ENCODE measurements around the gene PFDN2. TPM values are rescaled to one million over a fixed set of nuclear protein-coding genes. Genes with fewer than 3 reads are reported as not detected.

The PFDN2 gene
- total and polyA plus RNA-seq, 2 experiments from 2014 or later: 35.9 to 121 TPM

- no peak overlapping the region for H3K9ac ChIP-seq
- no peaks in the 10 kb centered on the region for H4K20me1 ChIP-seq (ENCODE audit: insufficient read depth)
- H3F3A ChIP-seq (ENCODE audit: insufficient read depth): peaks cover 15% of the 10 kb centered on the region; the same call in 1 of the 2 replicates
- no peaks in the 10 kb centered on the region for H3K79me2 ChIP-seq (ENCODE audit: insufficient read depth)
- TF ChIP-seq EZH2 (IDR thresholded peaks at IDR 0.05; ENCODE audit: insufficient read depth, poor library complexity, severe bottlenecking): no peak
- no peak for TF ChIP-seq EZH2phosphoT487 (IDR thresholded peaks at IDR 0.05; ENCODE audit: insufficient read depth, low read depth)
- peaks cover 34% of the 10 kb centered on the region for H3K4me1 ChIP-seq (ENCODE audit: insufficient read depth)
- no peak overlapping the region for H3K27ac ChIP-seq
- H3K4me2 ChIP-seq (ENCODE audit: unreplicated experiment): no peak overlapping the region
- 94 to 95% methylated on average over 14 of the region's 14 CpGs for WGBS, 2 experiments (ENCODE audit: low coverage in 1 of 2, low lambda C conversion rate in 2 of 2, missing lambda C conversion rate in 2 of 2)
- no peaks in the 10 kb centered on the region for H3K9me3 ChIP-seq (ENCODE audit: low read depth)
- no peaks in the 10 kb centered on the region for H3K9me2 ChIP-seq (ENCODE audit: insufficient read depth)
- in situ Hi-C loops (cut with MboI): loop anchor here (10.0 kb wide), 1 partner anchor 100 kb away; no protein-coding TSS in a partner anchor
- H2AFZ ChIP-seq: no peak overlapping the region
- H3K4me3 ChIP-seq: no peak overlapping the region
- no peaks in the 10 kb centered on the region for H3K27me3 ChIP-seq (replicated peaks; ENCODE audit: insufficient read depth)
- DNase-seq: no peak
- H3K36me3 ChIP-seq (ENCODE audit: low read depth): no peaks in the 10 kb centered on the region
These were observed 23.4 kb downstream of the PFDN2 start for GRCh38 chr1:161094481-161094880.

DNA sequence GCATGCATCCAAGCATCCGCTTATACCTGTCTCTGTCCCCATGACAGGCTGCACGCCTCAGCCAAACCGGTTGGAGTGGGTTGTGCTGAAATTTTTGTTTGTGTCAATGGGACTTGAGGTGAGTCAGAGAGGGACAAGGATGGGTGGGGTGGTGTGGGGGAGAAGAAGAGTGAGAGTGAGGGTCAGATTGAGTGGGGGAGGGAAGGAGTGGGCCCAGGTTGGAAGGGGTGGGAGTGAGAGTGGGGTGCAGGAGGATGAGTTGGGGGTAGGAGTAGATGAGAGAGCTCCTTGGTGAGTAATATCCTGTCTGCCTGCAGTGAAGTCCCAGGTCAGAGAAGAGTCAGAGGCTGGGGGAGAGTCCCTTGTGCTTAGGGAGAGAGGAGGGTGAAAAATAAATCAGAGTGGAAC lies 25.2 kb downstream of the PFDN2 start:
- no peak overlapping the region for H3K4me3 ChIP-seq
- H3F3A ChIP-seq (ENCODE audit: insufficient read depth): 0 out of 2 replicates have a peak, but pooled peaks cover 14% of the 10 kb centered on the region
- no peak overlapping the region for H3K9ac ChIP-seq
- peak overlapping the region; percentile 19 for H3K4me2 ChIP-seq (ENCODE audit: unreplicated experiment)
- H3K79me2 ChIP-seq (ENCODE audit: insufficient read depth): no peaks in the 10 kb centered on the region
- peaks cover 44% of the 10 kb centered on the region for H3K4me1 ChIP-seq (ENCODE audit: insufficient read depth)
- no peaks in the 10 kb centered on the region for H3K9me2 ChIP-seq (ENCODE audit: insufficient read depth)
- WGBS, 2 experiments (ENCODE audit: low coverage in 1 of 2, low lambda C conversion rate in 2 of 2, missing lambda C conversion rate in 2 of 2): 89 to 91% methylated on average over 3 of the region's 3 CpGs
- H3K36me3 ChIP-seq (ENCODE audit: low read depth): no peaks in the 10 kb centered on the region
- H3K9me3 ChIP-seq (ENCODE audit: low read depth): no peaks in the 10 kb centered on the region
- H3K27me3 ChIP-seq (replicated peaks; ENCODE audit: insufficient read depth): no peaks in the 10 kb centered on the region
- H3K27ac ChIP-seq: no peak overlapping the region
- DNase-seq: peak; percentile 61
- in situ Hi-C loops (cut with MboI): loop anchor here (10.0 kb wide), 1 partner anchor 98 kb away; no protein-coding TSS in a partner anchor
- H2AFZ ChIP-seq: no peak overlapping the region
- TF ChIP-seq EZH2 (IDR thresholded peaks at IDR 0.05; ENCODE audit: insufficient read depth, poor library complexity, severe bottlenecking): no peak
- no peak for TF ChIP-seq EZH2phosphoT487 (IDR thresholded peaks at IDR 0.05; ENCODE audit: insufficient read depth, low read depth)
- no peaks in the 10 kb centered on the region for H4K20me1 ChIP-seq (ENCODE audit: insufficient read depth)

DNA sequence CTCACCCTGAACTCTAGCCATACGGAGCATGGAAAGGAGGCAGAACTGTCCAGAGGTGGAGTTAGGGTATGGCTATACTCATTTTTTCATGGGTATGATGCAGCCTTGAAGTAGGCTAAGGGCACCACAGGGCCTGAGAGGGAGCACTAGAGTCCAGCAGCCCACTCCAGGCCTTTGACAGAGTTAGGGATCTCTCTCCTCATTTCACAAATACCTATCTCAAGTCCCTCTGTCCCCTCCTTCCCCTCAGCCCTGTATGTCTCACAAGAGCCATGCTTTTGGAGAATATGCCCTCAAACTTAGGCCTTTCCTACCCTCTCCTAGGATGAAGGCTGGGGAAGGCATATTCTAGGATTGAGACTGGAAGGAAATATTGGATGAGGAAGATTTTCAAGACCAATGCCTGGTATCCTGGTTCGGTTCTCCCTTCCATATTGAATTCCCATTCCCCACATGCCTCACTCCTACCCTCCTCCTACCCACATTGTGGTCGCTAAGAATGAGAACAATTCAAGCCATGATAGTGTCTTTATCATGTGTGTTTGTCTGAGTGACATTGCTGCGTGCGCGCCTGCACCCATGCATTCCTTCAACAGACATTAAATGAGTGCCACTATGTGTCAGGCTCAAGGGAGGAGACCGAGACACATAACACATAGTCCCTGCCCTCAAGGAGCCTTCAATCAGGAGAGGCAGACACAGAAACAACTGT lies 25.9 kb downstream of the PFDN2 start:
- Histone ChIP-seq H3F3A (ENCODE audit: insufficient read depth) (0 out of 2 replicates have a peak, but pooled peaks cover 18% of the 10 kb centered on the region), H3K9me2 (ENCODE audit: insufficient read depth) (no peaks in the 10 kb centered on the region), H3K9ac (no peak overlapping the region), H3K9me3 (ENCODE audit: low read depth) (no peaks in the 10 kb centered on the region), H3K4me2 (ENCODE audit: unreplicated experiment) (no peak overlapping the region), H4K20me1 (ENCODE audit: insufficient read depth) (no peaks in the 10 kb centered on the region), H2AFZ (no peak overlapping the region), H3K4me1 (ENCODE audit: insufficient read depth) (peaks cover 41% of the 10 kb centered on the region), H3K79me2 (ENCODE audit: insufficient read depth) (no peaks in the 10 kb centered on the region), H3K4me3 (no peak overlapping the region), H3K27me3 (replicated peaks; ENCODE audit: insufficient read depth) (no peaks in the 10 kb centered on the region), H3K27ac (no peak overlapping the region), H3K36me3 (ENCODE audit: low read depth) (no peaks in the 10 kb centered on the region)
- no peak for DNase-seq
- TF ChIP-seq EZH2phosphoT487 (IDR thresholded peaks at IDR 0.05; ENCODE audit: insufficient read depth, low read depth) (no peak), EZH2 (IDR thresholded peaks at IDR 0.05; ENCODE audit: insufficient read depth, poor library complexity, severe bottlenecking) (no peak)
- in situ Hi-C loops (cut with MboI): loop anchor here (10.0 kb wide), 1 partner anchor 97 kb away; no protein-coding TSS in a partner anchor
- 96 to 99% methylated on average over 7 of the region's 7 CpGs for WGBS, 2 experiments (ENCODE audit: low coverage in 1 of 2, low lambda C conversion rate in 2 of 2, missing lambda C conversion rate in 2 of 2)

- H3K9me2 ChIP-seq (ENCODE audit: insufficient read depth): no peaks in the 10 kb centered on the region
- H3K27ac ChIP-seq: no peak overlapping the region
- H3K9ac ChIP-seq: no peak overlapping the region
- no peaks in the 10 kb centered on the region for H3K9me3 ChIP-seq (ENCODE audit: low read depth)
- no peaks in the 10 kb centered on the region for H3K79me2 ChIP-seq (ENCODE audit: insufficient read depth)
- no peak overlapping the region for H2AFZ ChIP-seq
- no peak for DNase-seq
- H4K20me1 ChIP-seq (ENCODE audit: insufficient read depth): no peaks in the 10 kb centered on the region
- no peaks in the 10 kb centered on the region for H3K36me3 ChIP-seq (ENCODE audit: low read depth)
- H3K4me1 ChIP-seq (ENCODE audit: insufficient read depth): peaks cover 33% of the 10 kb centered on the region
- no peak overlapping the region for H3K4me3 ChIP-seq
- WGBS, 2 experiments (ENCODE audit: low coverage in 1 of 2, low lambda C conversion rate in 2 of 2, missing lambda C conversion rate in 2 of 2): 82% methylated on average over 5 of the region's 5 CpGs
- in situ Hi-C loops (cut with MboI): loop anchor here (10.0 kb wide), 1 partner anchor 96 kb away; no protein-coding TSS in a partner anchor
- 0 out of 2 replicates have a peak, but pooled peaks cover 18% of the 10 kb centered on the region for H3F3A ChIP-seq (ENCODE audit: insufficient read depth)
- no peak overlapping the region for H3K4me2 ChIP-seq (ENCODE audit: unreplicated experiment)
- H3K27me3 ChIP-seq (replicated peaks; ENCODE audit: insufficient read depth): no peaks in the 10 kb centered on the region
- TF ChIP-seq EZH2phosphoT487 (IDR thresholded peaks at IDR 0.05; ENCODE audit: insufficient read depth, low read depth) (no peak), EZH2 (IDR thresholded peaks at IDR 0.05; ENCODE audit: insufficient read depth, poor library complexity, severe bottlenecking) (no peak)
These were observed 26.7 kb downstream of the PFDN2 start for GRCh38 chr1:161091093-161091492.
